Ishikawa (cell line): ENCODE measurements around the gene TCN2.

Experiments used
- CREB1 ChIP-seq: IDR thresholded peaks from 2 replicates; pipeline ENCODE4 v1.6.1; 2012; ENCODE audit warnings: low read depth
- EP300 ChIP-seq: IDR thresholded peaks from 2 replicates; pipeline ENCODE4 v1.6.1; 2012; ENCODE audit warnings: borderline replicate concordance
- FOXM1 ChIP-seq: IDR thresholded peaks from 2 replicates; pipeline ENCODE4 v1.6.1; 2012; ENCODE audit warnings: low read depth, borderline replicate concordance
- TAF1 ChIP-seq: IDR thresholded peaks from 2 replicates; pipeline ENCODE4 v1.6.1; 2012; ENCODE audit warnings: low read depth, mild to moderate bottlenecking
- USF1 ChIP-seq: IDR thresholded peaks from 2 replicates; pipeline ENCODE4 v1.6.1; 2012
- YY1 ChIP-seq: IDR thresholded peaks from 2 replicates; pipeline ENCODE4 v1.6.1; 2012; ENCODE audit warnings: low read depth
- ZBTB7A ChIP-seq: IDR thresholded peaks from 2 replicates; pipeline ENCODE4 v1.6.1; 2012; ENCODE audit warnings: low read depth

DNA sequence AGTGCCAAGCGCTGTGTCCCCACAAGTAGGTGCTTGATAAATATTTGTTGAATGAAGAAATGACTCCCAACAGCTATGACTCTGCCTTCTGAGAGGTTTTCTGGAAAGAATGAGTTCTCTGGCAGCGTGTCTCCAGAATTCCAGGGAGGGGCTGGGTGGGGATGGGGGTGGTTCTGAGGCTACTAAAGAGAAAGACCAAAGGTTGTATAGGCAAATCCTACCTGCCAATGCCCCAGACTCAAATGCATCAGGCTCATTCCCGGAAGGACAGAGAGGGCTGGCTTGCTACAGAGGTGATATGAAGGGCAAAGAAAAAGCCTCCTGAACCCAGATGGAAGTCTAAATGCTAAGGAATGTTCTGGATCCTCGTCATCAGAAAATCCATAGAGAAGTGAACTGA is 58.8 kb downstream of the TCN2 start:
- TF ChIP-seq USF1: no peak
- TF ChIP-seq YY1: no peak
- no peak for TF ChIP-seq CREB1
- no peak for TF ChIP-seq TAF1
- no peak for TF ChIP-seq FOXM1
- no peak for TF ChIP-seq ZBTB7A
- no peak for TF ChIP-seq EP300
